Activated CD8-positive, alpha-beta T cell treated with anti-CD3 and anti-CD28 coated beads for 36 hours (primary cell): ENCODE results near the gene TRIM67. TPM values are rescaled to one million over a fixed set of nuclear protein-coding genes. Genes with fewer than 3 reads are reported as not detected.

Experiments used
- ATAC-seq: fragments of 200-7000 bp; cut with Tn5 transposase; one replicate; pipeline ENCODE4 v1.10.0; 2021; ENCODE audit warnings: mild to moderate bottlenecking, moderate library complexity
- CTCF ChIA-PET: fragments of 350-600 bp; sonication (Branson Sonifier 250); formaldehyde crosslinking; loops from one replicate; lab custom pipeline; 2021; ENCODE audit warnings: antibody characterized with exemption; lab: Charles Lee
- POLR2A ChIA-PET: fragments of 350-600 bp; sonication (Branson Sonifier 250); formaldehyde crosslinking; loops from one replicate; lab custom pipeline; 2021; ENCODE audit warnings: antibody characterized with exemption; lab: Charles Lee
- DNase-seq: peaks from one replicate; pipeline ENCODE4 v3.0.0-alpha.2; 2020
- H3K27ac Mint-ChIP-seq: one replicate; pipeline ENCODE4 v1.8.0; 2021; ENCODE audit warnings: mild to moderate bottlenecking, mixed read lengths
- H3K27me3 Mint-ChIP-seq: one replicate; pipeline ENCODE4 v1.8.0; 2021; ENCODE audit warnings: mixed read lengths
- H3K36me3 Mint-ChIP-seq: one replicate; pipeline ENCODE4 v1.8.0; 2021; ENCODE audit warnings: low read depth, mixed read lengths
- H3K4me1 Mint-ChIP-seq: one replicate; pipeline ENCODE4 v1.8.0; 2021; ENCODE audit warnings: low read depth, mixed read lengths
- H3K4me3 Mint-ChIP-seq: one replicate; pipeline ENCODE4 v1.8.0; 2021; ENCODE audit warnings: mild to moderate bottlenecking, moderate library complexity, mixed read lengths
- H3K9me3 Mint-ChIP-seq: one replicate; pipeline ENCODE4 v1.8.0; 2021; ENCODE audit warnings: mixed read lengths
- intact Hi-C: fragments of 100-400 bp; cut with micrococcal nuclease; formaldehyde crosslinking; loops from one replicate; pipeline ENCODE4 v1.10.0; 2022
- total RNA-seq, 2 experiments: library from RNA; stranded (reverse); gene quantifications; one replicate each; pipeline ENCODE4 v1.2.3, GENCODE V29; 2021
- TF ChIP-seq, protein P1 (sequence below): fragments of 200-600 bp; IDR thresholded peaks from one replicate; pipeline ENCODE4 v1.8.0; 2022; ENCODE audit warnings: antibody characterized with exemption, mild to moderate bottlenecking

Gene TRIM67
- total RNA-seq, 2 experiments from 2014 or later = not detected

DNA sequence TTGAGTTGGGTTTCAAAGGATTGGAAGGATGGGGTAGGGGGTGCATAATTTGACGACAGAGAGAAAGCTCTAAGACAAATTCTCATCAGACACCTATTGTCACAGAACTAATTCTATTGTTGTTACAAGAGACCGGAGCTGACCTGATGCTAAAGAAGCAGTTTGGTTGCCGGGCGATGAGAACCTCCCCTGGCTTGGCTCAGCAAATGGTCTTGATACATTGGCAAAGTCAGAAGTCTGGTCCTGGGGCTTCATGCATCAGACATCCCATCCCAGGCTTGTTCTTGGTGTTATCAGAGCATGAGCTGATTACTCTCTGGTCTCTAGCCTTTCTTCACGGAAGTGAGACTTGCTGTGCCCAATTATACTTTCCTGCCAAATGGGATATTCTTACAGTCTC, 15.4 kb downstream of the TRIM67 start:
- Mint-ChIP-seq H3K9me3 (no peaks in the 10 kb centered on the region), H3K4me3 (no peak overlapping the region), H3K4me1 (no peaks in the 10 kb centered on the region), H3K27ac (no peak overlapping the region), H3K36me3 (no peaks in the 10 kb centered on the region), H3K27me3 (peaks cover 27% of the 10 kb centered on the region)
- ChIA-PET CTCF (interaction anchor here (0.5 kb wide), 1 partner anchor 1604 kb away, joined by 3 read pairs; no protein-coding TSS in a partner anchor), POLR2A (no interaction called here)
- DNase-seq = no peak
- TF ChIP-seq, protein P1, sequence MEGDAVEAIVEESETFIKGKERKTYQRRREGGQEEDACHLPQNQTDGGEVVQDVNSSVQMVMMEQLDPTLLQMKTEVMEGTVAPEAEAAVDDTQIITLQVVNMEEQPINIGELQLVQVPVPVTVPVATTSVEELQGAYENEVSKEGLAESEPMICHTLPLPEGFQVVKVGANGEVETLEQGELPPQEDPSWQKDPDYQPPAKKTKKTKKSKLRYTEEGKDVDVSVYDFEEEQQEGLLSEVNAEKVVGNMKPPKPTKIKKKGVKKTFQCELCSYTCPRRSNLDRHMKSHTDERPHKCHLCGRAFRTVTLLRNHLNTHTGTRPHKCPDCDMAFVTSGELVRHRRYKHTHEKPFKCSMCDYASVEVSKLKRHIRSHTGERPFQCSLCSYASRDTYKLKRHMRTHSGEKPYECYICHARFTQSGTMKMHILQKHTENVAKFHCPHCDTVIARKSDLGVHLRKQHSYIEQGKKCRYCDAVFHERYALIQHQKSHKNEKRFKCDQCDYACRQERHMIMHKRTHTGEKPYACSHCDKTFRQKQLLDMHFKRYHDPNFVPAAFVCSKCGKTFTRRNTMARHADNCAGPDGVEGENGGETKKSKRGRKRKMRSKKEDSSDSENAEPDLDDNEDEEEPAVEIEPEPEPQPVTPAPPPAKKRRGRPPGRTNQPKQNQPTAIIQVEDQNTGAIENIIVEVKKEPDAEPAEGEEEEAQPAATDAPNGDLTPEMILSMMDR = no peak
- intact Hi-C loops = no loop called here
- ATAC-seq = no peak

DNA sequence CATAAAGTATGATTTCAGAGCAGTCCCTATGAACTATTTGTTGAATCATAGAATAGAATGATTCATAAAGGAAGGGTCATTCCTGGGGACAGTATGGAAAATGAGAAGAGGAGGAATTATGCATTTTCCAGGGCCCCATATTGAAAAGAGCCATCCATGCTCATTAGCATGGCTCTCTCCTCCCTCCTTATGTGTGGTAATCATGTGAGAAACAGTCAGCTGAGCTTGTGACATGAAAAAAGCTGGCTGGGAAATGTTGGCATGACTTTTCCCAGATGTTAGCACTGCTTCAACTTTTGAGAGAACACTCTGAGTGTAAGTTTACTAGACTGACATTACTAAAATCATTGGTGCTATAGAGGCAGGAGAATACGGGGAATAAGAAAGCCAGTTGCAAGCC, 16.1 kb downstream of the TRIM67 start:
- Mint-ChIP-seq H3K9me3 (no peaks in the 10 kb centered on the region), H3K36me3 (no peaks in the 10 kb centered on the region), H3K27me3 (peaks cover 26% of the 10 kb centered on the region), H3K27ac (no peak overlapping the region), H3K4me3 (no peak overlapping the region), H3K4me1 (no peaks in the 10 kb centered on the region)
- DNase-seq (no peak), ATAC-seq (no peak)
- TF ChIP-seq, protein P1 = no peak
- intact Hi-C loops = no loop called here
- CTCF ChIA-PET = no interaction called here
- POLR2A ChIA-PET = no interaction called here

DNA sequence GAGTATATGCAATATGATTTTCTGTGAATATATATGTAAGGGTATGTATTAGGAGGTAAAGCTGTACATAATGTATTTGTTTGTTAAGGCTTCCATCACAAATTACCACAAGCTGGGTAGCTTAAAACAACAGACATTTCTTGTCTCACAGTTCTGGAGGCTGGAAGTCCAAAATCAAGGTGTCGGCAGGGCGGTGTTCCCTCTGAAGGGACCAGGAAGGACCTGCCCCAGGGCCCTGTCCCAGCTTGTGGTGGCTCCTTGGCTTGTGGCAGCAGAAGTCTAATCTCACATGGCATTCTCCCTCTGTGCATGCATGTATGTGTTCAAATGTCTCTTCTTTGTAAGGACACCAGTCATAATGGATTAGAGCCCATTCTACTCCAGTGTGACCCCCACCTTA, 17.1 kb downstream of the TRIM67 start:
- no peak for ATAC-seq
- TF ChIP-seq, protein P1 = no peak

DNA sequence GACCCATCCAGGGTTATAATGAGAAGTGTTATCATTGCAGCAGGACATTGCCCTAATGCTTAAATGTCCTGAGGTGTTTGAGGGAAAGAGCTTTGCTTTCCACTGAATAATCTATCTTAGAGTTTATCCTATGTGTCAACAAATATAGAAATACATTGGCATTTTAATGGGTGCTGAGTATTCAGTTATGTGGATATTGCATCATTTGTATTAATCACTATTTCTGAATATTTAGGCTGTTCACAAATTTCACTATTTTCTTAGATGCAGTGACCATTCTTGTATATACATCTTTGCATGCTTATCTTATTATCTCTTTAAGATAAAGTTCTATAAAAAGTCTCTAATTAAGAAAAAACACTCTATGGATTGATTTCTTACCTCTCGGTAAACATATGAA, 18.2 kb downstream of the TRIM67 start:
- intact Hi-C loops = no loop called here

More for the DNA sequence above, 17.1 kb downstream of the TRIM67 start:
- H3K36me3 Mint-ChIP-seq = no peaks in the 10 kb centered on the region
- H3K27ac Mint-ChIP-seq = no peak overlapping the region
- ChIA-PET POLR2A (no interaction called here), CTCF (no interaction called here)
- H3K4me1 Mint-ChIP-seq = no peaks in the 10 kb centered on the region
- H3K9me3 Mint-ChIP-seq = no peaks in the 10 kb centered on the region
- intact Hi-C loops = no loop called here
- H3K4me3 Mint-ChIP-seq = no peak overlapping the region
- DNase-seq = no peak
- peaks cover 26% of the 10 kb centered on the region for H3K27me3 Mint-ChIP-seq

DNA sequence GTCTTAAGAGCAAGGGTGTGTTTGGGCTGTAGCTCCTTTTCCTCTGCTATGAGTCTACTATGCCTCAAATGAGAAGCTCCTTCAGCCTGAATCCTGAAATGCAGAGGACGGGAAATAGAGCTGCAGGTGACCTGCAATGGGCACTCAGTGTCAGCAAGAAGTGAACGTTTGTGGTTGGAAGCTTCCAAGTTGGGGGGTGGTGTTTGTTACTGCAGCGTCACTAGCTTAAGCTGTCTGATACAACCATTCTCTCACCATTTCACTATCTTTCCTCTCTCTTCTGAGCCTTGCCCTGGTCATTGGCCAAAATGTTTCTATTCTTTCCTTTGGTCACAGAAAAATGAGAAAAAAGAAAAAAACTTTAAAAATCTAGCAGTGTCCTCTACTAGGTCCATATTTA, 19.4 kb downstream of the TRIM67 start:
- no peaks in the 10 kb centered on the region for H3K36me3 Mint-ChIP-seq
- no peaks in the 10 kb centered on the region for H3K4me1 Mint-ChIP-seq
- ATAC-seq (no peak), DNase-seq (no peak)
- POLR2A ChIA-PET = no interaction called here
- no peak overlapping the region for H3K4me3 Mint-ChIP-seq
- H3K27me3 Mint-ChIP-seq = peaks cover 22% of the 10 kb centered on the region
- TF ChIP-seq, protein P1 = no peak
- no peak overlapping the region for H3K27ac Mint-ChIP-seq
- CTCF ChIA-PET = interaction anchor here (1.5 kb wide), 1 partner anchor 9 kb away, joined by 4 read pairs; no protein-coding TSS in a partner anchor
- intact Hi-C loops = no loop called here
- no peaks in the 10 kb centered on the region for H3K9me3 Mint-ChIP-seq

More for the DNA sequence above, 18.2 kb downstream of the TRIM67 start:
- Mint-ChIP-seq H3K27me3 (peaks cover 26% of the 10 kb centered on the region), H3K27ac (no peak overlapping the region), H3K4me1 (no peaks in the 10 kb centered on the region), H3K36me3 (no peaks in the 10 kb centered on the region), H3K9me3 (no peaks in the 10 kb centered on the region), H3K4me3 (no peak overlapping the region)
- TF ChIP-seq, protein P1 = no peak
- DNase-seq (no peak), ATAC-seq (no peak)
- POLR2A ChIA-PET = no interaction called here
- CTCF ChIA-PET = no interaction called here
